Fibroblast of mammary gland (primary cell): ENCODE results near the gene DZANK1.
"Not testable (repeated sequence)": the region's sequence is repeated elsewhere in the genome, so short reads cannot be mapped to it uniquely, and the experiment has no call there.

ENCODE experiments used
- DNase-seq: peaks from one replicate; pipeline ENCODE4 v3.0.0-alpha.2; 2010; ENCODE audit warnings: low read depth
- H3K4me3 ChIP-seq: 2 replicates; pipeline ENCODE4 v1.5.1; 2011; ENCODE audit warnings: low read depth, mild to moderate bottlenecking, low read length, moderate library complexity; ENCODE audit not compliant: control insufficient read depth
- CTCF ChIP-seq: conservative IDR thresholded peaks from 2 replicates; pipeline ENCODE4 v1.5.1; 2011; ENCODE audit warnings: low read depth, low read length, inconsistent platforms; ENCODE audit not compliant: control insufficient read depth, insufficient read depth

The DZANK1 gene

GRCh38 chr20:18506744-18507143, 39.9 kb upstream of the DZANK1 start:
- no peak for TF ChIP-seq CTCF
- peak overlapping the region; percentile 97 for H3K4me3 ChIP-seq
- DNase-seq = no peak

- TF ChIP-seq CTCF = no peak
- H3K4me3 ChIP-seq = no peak overlapping the region
- DNase-seq = peak; percentile 34
Observed at GRCh38 chr20:18504479-18505060, 37.7 kb upstream of the DZANK1 start.

- not testable (repeated sequence) for DNase-seq
Observed at GRCh38 chr20:18501672-18502071, 34.8 kb upstream of the DZANK1 start.

GRCh38 chr20:18497603-18498002, 30.8 kb upstream of the DZANK1 start:
- DNase-seq = no peak
- TF ChIP-seq CTCF = no peak
- no peak overlapping the region for H3K4me3 ChIP-seq

More at GRCh38 chr20:18501672-18502071, 34.8 kb upstream of the DZANK1 start:
- H3K4me3 ChIP-seq = not testable (repeated sequence)

- peak within 1 kb of the TSS; percentile 78 for H3K4me3 ChIP-seq
- TF ChIP-seq CTCF = no peak
- peak; percentile 74 for DNase-seq
Observed at GRCh38 chr20:18496740-18497592, 30.1 kb upstream of the DZANK1 start, which contains the start of gene RBBP9. Gene RBBP9 (minus strand): TSS chr20:18497225. CDS start chr20:18497167, 58 bp downstream.

- peak; percentile 11 for DNase-seq
- TF ChIP-seq CTCF = no peak
- H3K4me3 ChIP-seq = peak overlapping the region; percentile 78
Observed at GRCh38 chr20:18496042-18496441, 29.2 kb upstream of the DZANK1 start.

- TF ChIP-seq CTCF = no peak
- no peak for DNase-seq
Observed at GRCh38 chr20:18488301-18488700, 21.5 kb upstream of the DZANK1 start.

More at GRCh38 chr20:18488301-18488700, 21.5 kb upstream of the DZANK1 start:
- H3K4me3 ChIP-seq = no peak overlapping the region
